Peyer's patch (tissue), 4 donors: ENCODE results near the gene QPRT. TPM values are rescaled to one million over a fixed set of nuclear protein-coding genes. Genes with fewer than 3 reads are reported as not detected.
A peak's percentile ranks its signal among the peaks of the same experiment; 100 is the strongest.

Source experiments
- DNase-seq, 3 donors: peaks; one replicate each; pipeline ENCODE4 v3.0.0-alpha.2; 2017 to 2019
- H3K27ac ChIP-seq, 4 donors: fragments of 200-600 bp; sonication (generic); one replicate each; pipeline ENCODE4 v1.5.1; 2016 to 2019
- H3K27me3 ChIP-seq, 2 donors: fragments of 200-600 bp; sonication (generic); one replicate each; pipeline ENCODE4 v1.5.1; 2019
- H3K36me3 ChIP-seq, 3 donors: fragments of 200-600 bp; sonication (generic); one replicate each; pipeline ENCODE4 v1.5.1; 2016 to 2019
- H3K4me1 ChIP-seq, 4 donors: fragments of 200-600 bp; sonication (generic); one replicate each; pipeline ENCODE4 v1.5.1; 2016 to 2019
- H3K4me3 ChIP-seq, 4 donors: fragments of 200-600 bp; sonication (generic); 1 replicate in 3 of 4; 2 replicates in 1 of 4; pipeline ENCODE4 v1.5.1; 2016 to 2019; ENCODE audit warnings: mild to moderate bottlenecking in 1 of 4
- H3K9me3 ChIP-seq, 4 donors: fragments of 200-600 bp; sonication (generic); one replicate each; pipeline ENCODE4 v1.5.1; 2016 to 2019; ENCODE audit warnings: mild to moderate bottlenecking in 1 of 4
- CTCF ChIP-seq, 6 experiments: fragments of 450-650 bp in 4 of 6; fragments of 200-600 bp in 2 of 6; sonication (generic) in 1 of 6; IDR thresholded peaks; one replicate each; pipeline ENCODE4 v1.5.1; 2017 to 2019; ENCODE audit warnings: antibody characterized with exemption in 6 of 6, mild to moderate bottlenecking in 3 of 6, moderate library complexity in 1 of 6
- POLR2A ChIP-seq, 2 donors: fragments of 450-650 bp; IDR thresholded peaks; one replicate each; pipeline ENCODE4 v1.5.1; 2017; ENCODE audit warnings: antibody characterized with exemption in 2 of 2, mild to moderate bottlenecking in 2 of 2, moderate library complexity in 2 of 2
- total RNA-seq, 4 donors: library from RNA; depleted of rRNA; stranded (reverse); fragments of >200 nt; gene quantifications; one replicate each; pipeline ENCODE4 v1.1.0, GENCODE V29; 2016

The QPRT gene
- total RNA-seq, 4 donors from 2014 or later = 40.4 to 96.3 (median 47.4) TPM

GRCh38 chr16:29644338-29644857 lies 34.6 kb upstream of the QPRT start:
- DNase-seq = no peak
- H3K9me3 ChIP-seq = no peaks in the 10 kb centered on the region
- no peak for TF ChIP-seq CTCF (IDR thresholded peaks at IDR 0.05)
- no peak for TF ChIP-seq POLR2A (IDR thresholded peaks at IDR 0.05)
- H3K27me3 ChIP-seq = no peaks in the 10 kb centered on the region
- peaks cover 0 to 10% (median 0%) of the 10 kb centered on the region in 4 donors for H3K4me1 ChIP-seq
- H3K36me3 ChIP-seq = no peaks in the 10 kb centered on the region
- no peak overlapping the region for H3K4me3 ChIP-seq
- H3K27ac ChIP-seq = peak overlapping the region in 2 of 4 donors; percentile 22 to 59

- Histone ChIP-seq H3K36me3 (no peaks in the 10 kb centered on the region), H3K9me3 (no peaks in the 10 kb centered on the region), H3K27me3 (no peaks in the 10 kb centered on the region), H3K4me3 (no peak overlapping the region), H3K4me1 (peaks cover 0 to 10% (median 0%) of the 10 kb centered on the region in 4 donors), H3K27ac (peak overlapping the region in 2 of 4 donors; percentile 22 to 61)
- no peak for DNase-seq
- TF ChIP-seq CTCF (IDR thresholded peaks at IDR 0.05) (no peak), POLR2A (IDR thresholded peaks at IDR 0.05) (no peak)
Observed at GRCh38 chr16:29644973-29645693, 33.8 kb upstream of the QPRT start.

- TF ChIP-seq CTCF (IDR thresholded peaks at IDR 0.05) (no peak), POLR2A (IDR thresholded peaks at IDR 0.05) (no peak)
- Histone ChIP-seq H3K36me3 (no peaks in the 10 kb centered on the region), H3K4me3 (no peak overlapping the region), H3K9me3 (no peaks in the 10 kb centered on the region), H3K27ac (peak overlapping the region in 1 of 4 donors; percentile 61), H3K4me1 (peaks cover 0 to 10% (median 0%) of the 10 kb centered on the region in 4 donors), H3K27me3 (no peaks in the 10 kb centered on the region)
- DNase-seq = no peak
Observed at GRCh38 chr16:29645694-29646187, 33.2 kb upstream of the QPRT start.

- Histone ChIP-seq H3K4me1 (peaks cover 0 to 10% (median 0%) of the 10 kb centered on the region in 4 donors), H3K4me3 (no peak overlapping the region), H3K9me3 (no peaks in the 10 kb centered on the region), H3K27ac (no peak overlapping the region), H3K27me3 (no peaks in the 10 kb centered on the region), H3K36me3 (no peaks in the 10 kb centered on the region)
- no peak for DNase-seq
- TF ChIP-seq POLR2A (IDR thresholded peaks at IDR 0.05) (no peak), CTCF (IDR thresholded peaks at IDR 0.05) (no peak)
Observed at GRCh38 chr16:29646947-29647346, 32.0 kb upstream of the QPRT start.

GRCh38 chr16:29649588-29650494 lies 29.1 kb upstream of the QPRT start:
- peaks cover 0 to 4% (median 0%) of the 10 kb centered on the region in 4 donors for H3K4me1 ChIP-seq
- H3K27me3 ChIP-seq = no peaks in the 10 kb centered on the region
- no peak overlapping the region for H3K4me3 ChIP-seq
- no peaks in the 10 kb centered on the region for H3K36me3 ChIP-seq
- no peak for TF ChIP-seq CTCF (IDR thresholded peaks at IDR 0.05)
- no peak for TF ChIP-seq POLR2A (IDR thresholded peaks at IDR 0.05)
- DNase-seq = no peak
- no peaks in the 10 kb centered on the region for H3K9me3 ChIP-seq
- no peak overlapping the region for H3K27ac ChIP-seq
